SK-N-SH treated with all-trans-retinoic acid at 6 μM for 48 hours (cell line): ENCODE results near the gene GRK5.

Experiments
- ATAC-seq: fragments of 200-7000 bp; cut with Tn5 transposase; 3 replicates; pipeline ENCODE4 v1.9.1; 2020; ENCODE audit warnings: mild to moderate bottlenecking, moderate library complexity
- ARNTL ChIP-seq: fragments of 450-650 bp; formaldehyde crosslinking; IDR thresholded peaks from 2 replicates; pipeline ENCODE4 v1.5.0; 2020; ENCODE audit warnings: low read depth, mild to moderate bottlenecking, moderate library complexity, borderline replicate concordance
- BACH2 ChIP-seq: fragments of 250-450 bp; sonication (Bioruptor Pico); IDR thresholded peaks from 2 replicates; pipeline ENCODE4 v1.9.0; 2021; ENCODE audit warnings: mild to moderate bottlenecking, borderline replicate concordance
- CREB5 ChIP-seq: fragments of 250-450 bp; sonication (Bioruptor Pico); IDR thresholded peaks from 2 replicates; pipeline ENCODE4 v1.5.1; 2020; ENCODE audit warnings: low read depth, mild to moderate bottlenecking, moderate library complexity
- CSDC2 ChIP-seq: fragments of 250-450 bp; sonication (Bioruptor Pico); IDR thresholded peaks from 2 replicates; pipeline ENCODE4 v1.5.0; 2020; ENCODE audit warnings: mild to moderate bottlenecking, moderate library complexity
- CSRNP3 ChIP-seq: fragments of 250-450 bp; sonication (Bioruptor Pico); IDR thresholded peaks from 2 replicates; pipeline ENCODE4 v1.5.1; 2021; ENCODE audit warnings: mild to moderate bottlenecking, moderate library complexity
- GLIS3 ChIP-seq: fragments of 250-450 bp; sonication (Bioruptor Pico); IDR thresholded peaks from 2 replicates; pipeline ENCODE4 v1.5.0; 2020; ENCODE audit warnings: mild to moderate bottlenecking, moderate library complexity
- OSR1 ChIP-seq: fragments of 250-450 bp; sonication (Bioruptor Pico); IDR thresholded peaks from 2 replicates; pipeline ENCODE4 v1.8.0; 2022; ENCODE audit warnings: moderate library complexity, mild to moderate bottlenecking, inconsistent platforms
- PATZ1 ChIP-seq: fragments of 250-450 bp; sonication (Bioruptor Pico); IDR thresholded peaks from 2 replicates; pipeline ENCODE4 v1.8.0; 2020; ENCODE audit warnings: mild to moderate bottlenecking, moderate library complexity, borderline replicate concordance
- POU6F1 ChIP-seq: fragments of 250-450 bp; sonication (Bioruptor Pico); IDR thresholded peaks from 2 replicates; pipeline ENCODE4 v1.8.0; 2021; ENCODE audit warnings: low read depth, mild to moderate bottlenecking, moderate library complexity, borderline replicate concordance
- PPARA ChIP-seq: fragments of 250-450 bp; sonication (Bioruptor Pico); IDR thresholded peaks from 2 replicates; pipeline ENCODE4 v1.5.0; 2020; ENCODE audit warnings: mild to moderate bottlenecking, borderline replicate concordance
- RARB ChIP-seq: fragments of 250-450 bp; sonication (Bioruptor Pico); IDR thresholded peaks from 2 replicates; pipeline ENCODE4 v1.8.0; 2021; ENCODE audit warnings: mild to moderate bottlenecking, moderate library complexity
- SNAI2 ChIP-seq: fragments of 250-450 bp; sonication (Bioruptor Pico); IDR thresholded peaks from 2 replicates; pipeline ENCODE4 v1.5.0; 2020; ENCODE audit warnings: mild to moderate bottlenecking, moderate library complexity
- TCF4 ChIP-seq: fragments of 250-450 bp; sonication (Bioruptor Pico); IDR thresholded peaks from 2 replicates; pipeline ENCODE4 v1.8.0; 2021; ENCODE audit warnings: mild to moderate bottlenecking, moderate library complexity, borderline replicate concordance
- TOX ChIP-seq: fragments of 250-450 bp; sonication (Bioruptor Pico); IDR thresholded peaks from 2 replicates; pipeline ENCODE4 v1.8.0; 2021; ENCODE audit warnings: mild to moderate bottlenecking, moderate library complexity, borderline replicate concordance
- TSHZ2 ChIP-seq: fragments of 250-450 bp; sonication (Bioruptor Pico); IDR thresholded peaks from 2 replicates; pipeline ENCODE4 v1.5.0; 2020; ENCODE audit warnings: mild to moderate bottlenecking, moderate library complexity
- ZC3H10 ChIP-seq: fragments of 250-450 bp; sonication (Bioruptor Pico); IDR thresholded peaks from 2 replicates; pipeline ENCODE4 v1.5.1; 2021; ENCODE audit warnings: mild to moderate bottlenecking, moderate library complexity
- ZFP3 ChIP-seq: fragments of 250-450 bp; sonication (Bioruptor Pico); IDR thresholded peaks from 2 replicates; pipeline ENCODE4 v1.5.0; 2020; ENCODE audit warnings: mild to moderate bottlenecking, moderate library complexity
- ZNF565 ChIP-seq: fragments of 450-650 bp; formaldehyde crosslinking; conservative IDR thresholded peaks from 2 replicates; pipeline ENCODE4 v1.5.0; 2020; ENCODE audit warnings: low read depth, mild to moderate bottlenecking, moderate library complexity
- ZNF70 ChIP-seq: fragments of 450-650 bp; formaldehyde crosslinking; IDR thresholded peaks from 2 replicates; pipeline ENCODE4 v1.5.0; 2020; ENCODE audit warnings: mild to moderate bottlenecking, moderate library complexity
- ZNF8 ChIP-seq: fragments of 450-650 bp; formaldehyde crosslinking; IDR thresholded peaks from 2 replicates; pipeline ENCODE4 v1.5.0; 2020; ENCODE audit warnings: mild to moderate bottlenecking, moderate library complexity

GRK5 gene

GRCh38 chr10:119489991-119490326 lies 282.6 kb downstream of the GRK5 start:
- no peak for TF ChIP-seq CSDC2
- TF ChIP-seq CREB5 (CRISPR knock-in tag), result no peak
- no peak for TF ChIP-seq ZNF8
- no peak for TF ChIP-seq ZFP3 (CRISPR knock-in tag)
- no peak for TF ChIP-seq PPARA
- no peak for TF ChIP-seq ZC3H10
- TF ChIP-seq RARB, result no peak
- no peak for TF ChIP-seq POU6F1 (CRISPR knock-in tag)
- no peak for TF ChIP-seq CSRNP3 (CRISPR knock-in tag)
- ATAC-seq, result no peak

GRCh38 chr10:119491966-119492757 lies 284.8 kb downstream of the GRK5 start:
- TF ChIP-seq SNAI2 (CRISPR knock-in tag) (no peak), OSR1 (CRISPR knock-in tag) (no peak), ARNTL (CRISPR knock-in tag) (no peak), ZC3H10 (no peak), CSDC2 (no peak), TCF4 (CRISPR knock-in tag) (no peak), ZNF70 (CRISPR knock-in tag) (no peak), POU6F1 (CRISPR knock-in tag) (no peak), CREB5 (CRISPR knock-in tag) (no peak), CSRNP3 (CRISPR knock-in tag) (no peak), RARB (no peak)
- no peak for ATAC-seq

GRCh38 chr10:119493155-119493554 lies 285.8 kb downstream of the GRK5 start:
- ATAC-seq, result no peak
- TF ChIP-seq PATZ1 (no peak), RARB (no peak), ZNF565 (no peak), ARNTL (CRISPR knock-in tag) (no peak), ZC3H10 (no peak), ZNF70 (CRISPR knock-in tag) (no peak), ZNF8 (no peak), PPARA (no peak), ZFP3 (CRISPR knock-in tag) (no peak), GLIS3 (CRISPR knock-in tag) (no peak), SNAI2 (CRISPR knock-in tag) (no peak), CSDC2 (no peak), CSRNP3 (CRISPR knock-in tag) (no peak), TCF4 (CRISPR knock-in tag) (no peak), BACH2 (CRISPR knock-in tag) (no peak), TOX (CRISPR knock-in tag) (no peak), TSHZ2 (CRISPR knock-in tag) (no peak)
